HepG2 (cell line): Measurements from ENCODE around the gene CD9. TPM values are rescaled to one million over a fixed set of nuclear protein-coding genes. Genes with fewer than 3 reads are reported as not detected.

Source experiments
- BATF2 ChIP-seq: sonication (generic); formaldehyde crosslinking; IDR thresholded peaks from 2 replicates; pipeline ENCODE4 v1.8.0; 2022; ENCODE audit warnings: mild to moderate bottlenecking, missing genetic modification reagents, moderate library complexity
- CCAR2 ChIP-seq: fragments of 200-400 bp; formaldehyde crosslinking; optimal IDR thresholded peaks from 2 replicates; pipeline ENCODE3; 2018; ENCODE audit warnings: low read depth, mild to moderate bottlenecking, low read length, moderate library complexity
- CENPT ChIP-seq: sonication (generic); formaldehyde crosslinking; IDR thresholded peaks from 2 replicates; pipeline ENCODE4 v1.8.0; 2022; ENCODE audit warnings: low read depth, mild to moderate bottlenecking, moderate library complexity, missing genetic modification reagents
- FIP1L1 ChIP-seq: fragments of 200-400 bp; formaldehyde crosslinking; IDR thresholded peaks from 2 replicates; pipeline ENCODE4 v1.6.1; 2018; ENCODE audit warnings: low read depth, mild to moderate bottlenecking, low read length, moderate library complexity, borderline replicate concordance; ENCODE audit not compliant: insufficient read depth
- FOXO4 ChIP-seq: sonication (generic); formaldehyde crosslinking; conservative IDR thresholded peaks from 2 replicates; pipeline ENCODE4 v1.8.1; 2023; ENCODE audit warnings: missing genetic modification reagents
- GATA4 ChIP-seq: sonication (generic); IDR thresholded peaks from 2 replicates; pipeline ENCODE4 v1.6.1; 2016; ENCODE audit warnings: antibody characterized with exemption, low read depth, borderline replicate concordance
- HOXA9 ChIP-seq: sonication (generic); formaldehyde crosslinking; IDR thresholded peaks from 2 replicates; pipeline ENCODE4 v1.8.1; 2022; ENCODE audit warnings: missing genetic modification reagents, mild to moderate bottlenecking, moderate library complexity, borderline replicate concordance
- IRF2 ChIP-seq: IDR thresholded peaks from 2 replicates; pipeline ENCODE4 v1.6.1; 2018; ENCODE audit warnings: missing genetic modification reagents, missing compliant biosample characterization
- JUN ChIP-seq: sonication (generic); formaldehyde crosslinking; IDR thresholded peaks from 2 replicates; pipeline ENCODE4 v1.4.0; 2020; ENCODE audit warnings: mild to moderate bottlenecking, missing genetic modification reagents
- MAX ChIP-seq: IDR thresholded peaks from 2 replicates; pipeline ENCODE4 v1.6.1; 2012; ENCODE audit warnings: inconsistent platforms
- PAWR ChIP-seq: sonication (generic); formaldehyde crosslinking; IDR thresholded peaks from 2 replicates; pipeline ENCODE4 v1.4.0; 2020; ENCODE audit warnings: missing genetic modification reagents, mild to moderate bottlenecking, borderline replicate concordance
- RELA ChIP-seq: sonication (generic); formaldehyde crosslinking; IDR thresholded peaks from 2 replicates; pipeline ENCODE4 v1.4.0; 2020; ENCODE audit warnings: missing genetic modification reagents
- SRF ChIP-seq: IDR thresholded peaks from 2 replicates; pipeline ENCODE4 v1.6.1; 2011; ENCODE audit warnings: mild to moderate bottlenecking, low read depth, low read length, moderate library complexity
- TCF7 ChIP-seq: sonication (generic); IDR thresholded peaks from 2 replicates; pipeline ENCODE4 v1.6.1; 2016; ENCODE audit warnings: antibody characterized with exemption, low read depth
- THYN1 ChIP-seq: sonication (generic); formaldehyde crosslinking; IDR thresholded peaks from 2 replicates; pipeline ENCODE4 v1.8.1; 2023; ENCODE audit warnings: low read depth, mild to moderate bottlenecking, moderate library complexity, missing genetic modification reagents, borderline replicate concordance
- ZBED4 ChIP-seq: sonication (generic); formaldehyde crosslinking; IDR thresholded peaks from 2 replicates; pipeline ENCODE4 v1.4.0; 2020; ENCODE audit warnings: missing genetic modification reagents, borderline replicate concordance
- ZMYM4 ChIP-seq: sonication (generic); formaldehyde crosslinking; IDR thresholded peaks from 2 replicates; pipeline ENCODE4 v1.8.1; 2023; ENCODE audit warnings: mild to moderate bottlenecking, missing genetic modification reagents
- ZNF563 ChIP-seq: sonication (generic); formaldehyde crosslinking; IDR thresholded peaks from 2 replicates; pipeline ENCODE4 v1.8.0; 2022; ENCODE audit warnings: mild to moderate bottlenecking, moderate library complexity, missing genetic modification reagents
- ZNF660 ChIP-seq: sonication (generic); formaldehyde crosslinking; IDR thresholded peaks from 2 replicates; pipeline ENCODE4 v1.5.1; 2020; ENCODE audit warnings: mild to moderate bottlenecking, low read depth, missing genetic modification reagents, borderline replicate concordance
- ZNF737 ChIP-seq: sonication (generic); formaldehyde crosslinking; IDR thresholded peaks from 2 replicates; pipeline ENCODE4 v1.5.0; 2020; ENCODE audit warnings: missing genetic modification reagents, mild to moderate bottlenecking, borderline replicate concordance
- ZNF766 ChIP-seq: sonication (generic); formaldehyde crosslinking; IDR thresholded peaks from 2 replicates; pipeline ENCODE4 v1.5.0; 2020; ENCODE audit warnings: missing genetic modification reagents, borderline replicate concordance
- polyA plus RNA-seq, 8 experiments: library from polyadenylated mRNA; depleted of rRNA in 3 of 8; stranded (reverse) in 7 of 8; unstranded in 1 of 8; fragments of >200 nt; fragmentation: Illumina TruSeq in 4 of 8; extraction: Trizol in 4 of 8; gene quantifications; 2 replicates each; pipeline versions ENCODE4 v1.2.1 to v1.2.3, GENCODE V29; 2011 to 2016; ENCODE audit warnings: low read depth in 4 of 8, missing spikeins in 1 of 8, mixed read lengths in 1 of 8; ENCODE audit not compliant: insufficient read depth in 1 of 8
- total RNA-seq, 5 experiments: library from RNA; depleted of rRNA; stranded (reverse); fragments of >200 nt; fragmentation: Illumina TruSeq; extraction: Trizol; gene quantifications; 2 replicates each; pipeline ENCODE4 v1.2.3, GENCODE V29; 2016; ENCODE audit warnings: low read depth in 1 of 5
- TF ChIP-seq, protein P1 (sequence below): sonication (generic); formaldehyde crosslinking; IDR thresholded peaks from 2 replicates; pipeline ENCODE4 v1.4.0; 2020; ENCODE audit warnings: missing genetic modification reagents

The CD9 gene
- total and polyA plus RNA-seq, 2 of the 13 experiments (the other 11 are each of a cell fraction or from before 2014, with no cell fraction given): 5.8 to 38.3 TPM

DNA sequence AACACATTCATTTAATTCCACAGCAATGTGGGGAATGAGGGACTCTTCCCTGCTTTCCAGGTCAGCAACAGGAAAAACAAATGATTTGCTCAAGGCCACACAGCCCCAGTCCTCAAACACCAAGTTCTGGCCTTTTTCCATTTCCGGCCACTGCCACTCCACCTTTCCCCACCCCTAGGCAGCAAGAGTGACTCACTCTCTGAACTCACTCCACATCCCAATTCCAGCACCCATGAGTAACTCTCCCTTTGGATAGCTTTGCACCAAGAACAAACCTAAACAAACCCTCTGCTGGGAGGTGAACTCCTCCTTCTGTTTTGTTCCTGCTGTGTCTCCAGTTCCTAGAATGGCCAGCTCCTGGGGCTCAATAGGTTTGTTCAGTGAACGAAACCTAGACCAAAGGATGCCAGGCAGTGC, 79.9 kb downstream of the CD9 start (continued):
- no peak for TF ChIP-seq ZBED4
- no peak for TF ChIP-seq ZNF563
- peak; percentile 50; the same call in 1 of the 2 replicates for TF ChIP-seq JUN (CRISPR knock-in tag)
- no peak for TF ChIP-seq GATA4
- TF ChIP-seq TCF7: no peak
- no peak for TF ChIP-seq BATF2 (CRISPR knock-in tag)
- TF ChIP-seq SRF: no peak
- TF ChIP-seq CCAR2: no peak
- no peak for TF ChIP-seq ZNF660 (CRISPR knock-in tag)
- TF ChIP-seq FOXO4 (CRISPR knock-in tag): no peak
- TF ChIP-seq ZNF737: no peak
- TF ChIP-seq, protein P1, sequence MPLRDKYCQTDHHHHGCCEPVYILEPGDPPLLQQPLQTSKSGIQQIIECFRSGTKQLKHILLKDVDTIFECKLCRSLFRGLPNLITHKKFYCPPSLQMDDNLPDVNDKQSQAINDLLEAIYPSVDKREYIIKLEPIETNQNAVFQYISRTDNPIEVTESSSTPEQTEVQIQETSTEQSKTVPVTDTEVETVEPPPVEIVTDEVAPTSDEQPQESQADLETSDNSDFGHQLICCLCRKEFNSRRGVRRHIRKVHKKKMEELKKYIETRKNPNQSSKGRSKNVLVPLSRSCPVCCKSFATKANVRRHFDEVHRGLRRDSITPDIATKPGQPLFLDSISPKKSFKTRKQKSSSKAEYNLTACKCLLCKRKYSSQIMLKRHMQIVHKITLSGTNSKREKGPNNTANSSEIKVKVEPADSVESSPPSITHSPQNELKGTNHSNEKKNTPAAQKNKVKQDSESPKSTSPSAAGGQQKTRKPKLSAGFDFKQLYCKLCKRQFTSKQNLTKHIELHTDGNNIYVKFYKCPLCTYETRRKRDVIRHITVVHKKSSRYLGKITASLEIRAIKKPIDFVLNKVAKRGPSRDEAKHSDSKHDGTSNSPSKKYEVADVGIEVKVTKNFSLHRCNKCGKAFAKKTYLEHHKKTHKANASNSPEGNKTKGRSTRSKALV (CRISPR knock-in tag): no peak
- TF ChIP-seq RELA (CRISPR knock-in tag): no peak
- TF ChIP-seq IRF2: no peak
- no peak for TF ChIP-seq FIP1L1
- no peak for TF ChIP-seq CENPT
- TF ChIP-seq MAX: peak; percentile 59; the same call in 1 of the 2 replicates
- TF ChIP-seq PAWR: no peak
- no peak for TF ChIP-seq THYN1 (CRISPR knock-in tag)
- no peak for TF ChIP-seq HOXA9 (CRISPR knock-in tag)
- TF ChIP-seq ZMYM4 (CRISPR knock-in tag): 0 out of 2 replicates have a peak, but pooled peaks have one; percentile 43
- TF ChIP-seq ZNF766 (CRISPR knock-in tag): no peak
